WTC11 (cell line): ENCODE data around the gene RFX4.

Source experiments
- HMGXB4 ChIP-seq: sonication (generic); formaldehyde crosslinking; IDR thresholded peaks from 2 replicates; pipeline ENCODE4 v1.8.1; 2023; ENCODE audit warnings: mild to moderate bottlenecking, moderate library complexity, missing genetic modification reagents
- PREB ChIP-seq: sonication (generic); formaldehyde crosslinking; IDR thresholded peaks from 2 replicates; pipeline ENCODE4 v1.8.1; 2022; ENCODE audit warnings: mild to moderate bottlenecking, missing genetic modification reagents, moderate library complexity, borderline replicate concordance
- USF2 ChIP-seq: sonication (generic); formaldehyde crosslinking; IDR thresholded peaks from 2 replicates; pipeline ENCODE4 v1.8.1; 2023; ENCODE audit warnings: mild to moderate bottlenecking, missing genetic modification reagents, moderate library complexity
- TF ChIP-seq, protein P1 (sequence below): fragments of 200-600 bp; IDR thresholded peaks from 2 replicates; pipeline ENCODE4 v1.8.0; 2022; ENCODE audit warnings: antibody characterized with exemption

DNA sequence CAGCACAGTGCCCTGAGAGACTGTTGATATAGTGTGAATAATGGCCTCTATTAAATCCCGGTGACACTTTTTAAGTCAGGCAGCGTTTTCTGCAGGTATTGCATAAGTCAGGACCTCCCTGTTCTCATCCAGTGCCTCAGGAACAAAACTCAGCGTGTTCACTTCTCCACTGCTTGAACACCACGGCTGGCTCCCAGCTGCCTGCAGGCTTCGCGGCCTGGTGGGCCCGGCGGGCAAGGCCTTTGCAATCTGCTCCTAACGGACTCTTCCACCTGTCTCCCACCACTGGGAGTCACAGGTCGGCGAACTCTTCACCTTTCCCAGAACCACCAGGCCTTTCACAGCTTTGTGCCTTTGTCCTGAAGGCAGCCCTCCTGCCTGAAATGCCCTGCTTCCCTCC lies 18.7 kb downstream of the RFX4 start:
- no peak for TF ChIP-seq USF2
- TF ChIP-seq, protein P1, sequence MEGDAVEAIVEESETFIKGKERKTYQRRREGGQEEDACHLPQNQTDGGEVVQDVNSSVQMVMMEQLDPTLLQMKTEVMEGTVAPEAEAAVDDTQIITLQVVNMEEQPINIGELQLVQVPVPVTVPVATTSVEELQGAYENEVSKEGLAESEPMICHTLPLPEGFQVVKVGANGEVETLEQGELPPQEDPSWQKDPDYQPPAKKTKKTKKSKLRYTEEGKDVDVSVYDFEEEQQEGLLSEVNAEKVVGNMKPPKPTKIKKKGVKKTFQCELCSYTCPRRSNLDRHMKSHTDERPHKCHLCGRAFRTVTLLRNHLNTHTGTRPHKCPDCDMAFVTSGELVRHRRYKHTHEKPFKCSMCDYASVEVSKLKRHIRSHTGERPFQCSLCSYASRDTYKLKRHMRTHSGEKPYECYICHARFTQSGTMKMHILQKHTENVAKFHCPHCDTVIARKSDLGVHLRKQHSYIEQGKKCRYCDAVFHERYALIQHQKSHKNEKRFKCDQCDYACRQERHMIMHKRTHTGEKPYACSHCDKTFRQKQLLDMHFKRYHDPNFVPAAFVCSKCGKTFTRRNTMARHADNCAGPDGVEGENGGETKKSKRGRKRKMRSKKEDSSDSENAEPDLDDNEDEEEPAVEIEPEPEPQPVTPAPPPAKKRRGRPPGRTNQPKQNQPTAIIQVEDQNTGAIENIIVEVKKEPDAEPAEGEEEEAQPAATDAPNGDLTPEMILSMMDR, result no peak
- TF ChIP-seq HMGXB4, result no peak
- no peak for TF ChIP-seq PREB (CRISPR knock-in tag)
